Peyer's patch (tissue), 4 donors: ENCODE results near the gene RCVRN. TPM values are rescaled to one million over a fixed set of nuclear protein-coding genes. Genes with fewer than 3 reads are reported as not detected.

Experiments
- DNase-seq, 3 donors: peaks; one replicate each; pipeline ENCODE4 v3.0.0-alpha.2; 2017 to 2019
- H3K27ac ChIP-seq, 4 donors: fragments of 200-600 bp; sonication (generic); one replicate each; pipeline ENCODE4 v1.5.1; 2016 to 2019
- H3K27me3 ChIP-seq, 2 donors: fragments of 200-600 bp; sonication (generic); one replicate each; pipeline ENCODE4 v1.5.1; 2019
- H3K36me3 ChIP-seq, 3 donors: fragments of 200-600 bp; sonication (generic); one replicate each; pipeline ENCODE4 v1.5.1; 2016 to 2019
- H3K4me1 ChIP-seq, 4 donors: fragments of 200-600 bp; sonication (generic); one replicate each; pipeline ENCODE4 v1.5.1; 2016 to 2019
- H3K4me3 ChIP-seq, 4 donors: fragments of 200-600 bp; sonication (generic); 1 replicate in 3 of 4; 2 replicates in 1 of 4; pipeline ENCODE4 v1.5.1; 2016 to 2019; ENCODE audit warnings: mild to moderate bottlenecking in 1 of 4
- H3K9me3 ChIP-seq, 4 donors: fragments of 200-600 bp; sonication (generic); one replicate each; pipeline ENCODE4 v1.5.1; 2016 to 2019; ENCODE audit warnings: mild to moderate bottlenecking in 1 of 4
- POLR2A ChIP-seq, 2 donors: fragments of 450-650 bp; IDR thresholded peaks; one replicate each; pipeline ENCODE4 v1.5.1; 2017; ENCODE audit warnings: antibody characterized with exemption in 2 of 2, mild to moderate bottlenecking in 2 of 2, moderate library complexity in 2 of 2
- total RNA-seq, 4 donors: library from RNA; depleted of rRNA; stranded (reverse); fragments of >200 nt; gene quantifications; one replicate each; pipeline ENCODE4 v1.1.0, GENCODE V29; 2016
- TF ChIP-seq, protein P1 (sequence below), 6 experiments: fragments of 450-650 bp in 4 of 6; fragments of 200-600 bp in 2 of 6; sonication (generic) in 1 of 6; IDR thresholded peaks; one replicate each; pipeline ENCODE4 v1.5.1; 2017 to 2019; ENCODE audit warnings: antibody characterized with exemption in 6 of 6, mild to moderate bottlenecking in 3 of 6, moderate library complexity in 1 of 6

Gene RCVRN
- not detected for total RNA-seq

DNA sequence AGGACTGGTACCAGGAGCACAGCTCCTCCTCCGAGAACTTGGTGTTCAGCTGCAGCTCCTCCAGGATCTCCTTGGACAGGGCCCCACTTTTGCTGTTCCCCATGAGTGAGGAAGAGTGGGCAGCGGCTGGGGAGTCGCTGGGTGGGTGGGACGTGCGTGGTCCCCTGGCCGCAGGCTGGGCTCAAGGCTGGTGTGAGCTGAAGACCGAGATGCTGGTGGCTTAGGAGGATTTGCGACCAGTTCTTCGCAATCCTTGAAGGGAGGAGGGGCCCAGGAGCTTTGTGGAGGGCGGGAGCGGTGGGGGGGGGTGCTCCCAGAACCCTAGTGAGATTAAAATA is at the start of gene RCVRN:
Gene RCVRN (minus strand): TSS at position 194 of the 338 bp plus-strand sequence. CDS start 91 bp downstream, at position 103.
- Histone ChIP-seq H3K4me3 (no peak within 1 kb of the TSS), H3K4me1 (no peaks in the 10 kb centered on the region), H3K9me3 (no peaks in the 10 kb centered on the region), H3K27ac (no peak within 1 kb of the TSS), H3K27me3 (no peaks in the 10 kb centered on the region), H3K36me3 (no peaks in the 10 kb centered on the region)
- TF ChIP-seq, protein P1, sequence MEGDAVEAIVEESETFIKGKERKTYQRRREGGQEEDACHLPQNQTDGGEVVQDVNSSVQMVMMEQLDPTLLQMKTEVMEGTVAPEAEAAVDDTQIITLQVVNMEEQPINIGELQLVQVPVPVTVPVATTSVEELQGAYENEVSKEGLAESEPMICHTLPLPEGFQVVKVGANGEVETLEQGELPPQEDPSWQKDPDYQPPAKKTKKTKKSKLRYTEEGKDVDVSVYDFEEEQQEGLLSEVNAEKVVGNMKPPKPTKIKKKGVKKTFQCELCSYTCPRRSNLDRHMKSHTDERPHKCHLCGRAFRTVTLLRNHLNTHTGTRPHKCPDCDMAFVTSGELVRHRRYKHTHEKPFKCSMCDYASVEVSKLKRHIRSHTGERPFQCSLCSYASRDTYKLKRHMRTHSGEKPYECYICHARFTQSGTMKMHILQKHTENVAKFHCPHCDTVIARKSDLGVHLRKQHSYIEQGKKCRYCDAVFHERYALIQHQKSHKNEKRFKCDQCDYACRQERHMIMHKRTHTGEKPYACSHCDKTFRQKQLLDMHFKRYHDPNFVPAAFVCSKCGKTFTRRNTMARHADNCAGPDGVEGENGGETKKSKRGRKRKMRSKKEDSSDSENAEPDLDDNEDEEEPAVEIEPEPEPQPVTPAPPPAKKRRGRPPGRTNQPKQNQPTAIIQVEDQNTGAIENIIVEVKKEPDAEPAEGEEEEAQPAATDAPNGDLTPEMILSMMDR (IDR thresholded peaks at IDR 0.05): no peak
- TF ChIP-seq POLR2A (IDR thresholded peaks at IDR 0.05): no peak
- DNase-seq: no peak

DNA sequence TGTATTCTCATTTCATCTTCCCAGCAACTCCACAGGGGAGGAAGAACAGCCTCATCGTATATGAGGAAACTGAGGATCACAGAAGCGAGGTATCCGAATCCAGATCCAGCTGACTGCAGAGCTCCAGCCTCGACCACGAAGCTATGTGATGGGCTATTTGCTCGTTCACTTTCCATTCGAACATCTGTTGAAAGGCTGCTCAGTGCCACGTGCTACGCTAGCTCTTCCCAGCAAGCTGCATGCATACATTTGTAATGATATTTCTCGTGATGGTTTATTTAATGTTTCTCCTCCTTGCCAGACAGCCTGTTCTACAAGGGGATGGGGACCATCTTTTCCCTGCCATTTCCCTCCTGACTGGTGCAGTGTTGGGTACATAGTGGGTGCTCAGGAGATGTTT is 48.4 kb upstream of the RCVRN start:
- no peak for TF ChIP-seq POLR2A (IDR thresholded peaks at IDR 0.05)
- TF ChIP-seq, protein P1 (IDR thresholded peaks at IDR 0.05): no peak

DNA sequence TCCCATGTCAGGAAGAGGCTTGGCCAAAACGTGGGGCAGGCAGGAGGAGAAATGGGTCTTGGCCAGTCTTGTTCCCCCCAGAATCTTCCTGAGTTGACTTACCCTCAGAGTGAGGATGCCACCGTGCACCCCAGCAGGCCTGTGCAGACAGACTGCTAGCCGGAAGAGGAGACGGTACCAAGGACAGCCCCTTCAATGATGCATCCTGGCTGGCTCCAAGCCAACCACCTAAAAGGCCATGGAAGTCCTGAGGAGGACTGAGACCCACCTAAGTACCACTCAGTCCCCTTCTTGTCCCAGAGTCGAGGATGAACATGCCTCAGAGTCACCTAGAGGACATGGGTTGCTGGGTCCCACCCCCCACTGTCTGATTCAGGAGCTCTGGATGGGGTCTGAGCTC is 46.7 kb upstream of the RCVRN start:
- no peak for TF ChIP-seq POLR2A (IDR thresholded peaks at IDR 0.05)
- TF ChIP-seq, protein P1 (IDR thresholded peaks at IDR 0.05): no peak
- H3K27me3 ChIP-seq: no peaks in the 10 kb centered on the region
- H3K4me3 ChIP-seq: no peak overlapping the region
- no peaks in the 10 kb centered on the region for H3K36me3 ChIP-seq
- H3K4me1 ChIP-seq: no peaks in the 10 kb centered on the region
- no peak for DNase-seq
- no peaks in the 10 kb centered on the region for H3K9me3 ChIP-seq
- no peak overlapping the region for H3K27ac ChIP-seq

More for the DNA sequence above, 48.4 kb upstream of the RCVRN start:
- no peak for DNase-seq
- Histone ChIP-seq H3K4me1 (no peaks in the 10 kb centered on the region), H3K4me3 (no peak overlapping the region), H3K27ac (no peak overlapping the region), H3K36me3 (no peaks in the 10 kb centered on the region), H3K27me3 (no peaks in the 10 kb centered on the region), H3K9me3 (no peaks in the 10 kb centered on the region)

DNA sequence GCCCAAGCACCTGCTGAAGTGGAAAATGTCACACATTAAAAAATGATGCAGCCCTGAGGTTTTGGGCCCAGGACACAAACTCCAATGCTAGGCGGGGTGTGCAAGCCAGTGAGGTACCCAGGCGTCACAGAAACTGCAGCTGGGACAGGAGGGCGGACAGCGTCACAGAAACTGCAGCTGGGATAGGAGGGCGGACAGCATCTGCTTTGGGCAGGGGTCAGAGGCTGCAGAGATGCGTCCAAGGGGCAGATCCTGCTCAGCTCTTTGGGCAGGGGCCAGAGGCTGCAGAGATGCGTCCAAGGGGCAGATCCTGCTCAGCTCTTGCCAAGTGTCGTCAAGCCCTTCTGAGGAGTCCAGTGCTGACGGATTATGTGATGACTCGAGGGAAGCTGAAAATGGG is 43.9 kb upstream of the RCVRN start:
- DNase-seq: no peak
- Histone ChIP-seq H3K27me3 (no peaks in the 10 kb centered on the region), H3K9me3 (no peaks in the 10 kb centered on the region), H3K4me1 (no peaks in the 10 kb centered on the region), H3K4me3 (no peak overlapping the region), H3K36me3 (no peaks in the 10 kb centered on the region), H3K27ac (no peak overlapping the region)
- no peak for TF ChIP-seq POLR2A (IDR thresholded peaks at IDR 0.05)
- TF ChIP-seq, protein P1 (IDR thresholded peaks at IDR 0.05): no peak

DNA sequence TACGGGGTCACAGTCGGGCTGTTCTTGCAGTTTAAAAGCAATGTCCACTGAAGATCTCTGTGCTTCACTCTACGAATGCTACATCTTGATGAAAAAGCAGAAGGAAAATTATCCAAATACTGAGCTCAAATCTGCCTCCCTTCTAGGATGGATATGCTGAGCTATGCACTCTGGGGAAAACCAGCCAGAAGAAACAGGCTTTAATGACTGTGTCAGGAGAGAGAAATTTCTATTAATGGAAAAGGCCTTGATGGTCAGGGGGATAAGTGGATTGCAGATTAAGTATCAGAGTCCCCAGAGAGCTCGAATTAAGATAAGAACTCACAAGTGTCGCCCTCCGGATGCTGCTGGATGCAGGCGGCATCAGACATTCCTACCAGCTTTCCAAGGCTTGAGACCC is 39.6 kb upstream of the RCVRN start:
- DNase-seq: no peak
- Histone ChIP-seq H3K36me3 (peaks cover 0 to 7% (median 0%) of the 10 kb centered on the region in 3 donors), H3K27ac (no peak overlapping the region), H3K4me1 (no peaks in the 10 kb centered on the region), H3K4me3 (no peak overlapping the region), H3K27me3 (no peaks in the 10 kb centered on the region), H3K9me3 (no peaks in the 10 kb centered on the region)
- TF ChIP-seq POLR2A (IDR thresholded peaks at IDR 0.05): no peak
- TF ChIP-seq, protein P1 (IDR thresholded peaks at IDR 0.05): no peak

DNA sequence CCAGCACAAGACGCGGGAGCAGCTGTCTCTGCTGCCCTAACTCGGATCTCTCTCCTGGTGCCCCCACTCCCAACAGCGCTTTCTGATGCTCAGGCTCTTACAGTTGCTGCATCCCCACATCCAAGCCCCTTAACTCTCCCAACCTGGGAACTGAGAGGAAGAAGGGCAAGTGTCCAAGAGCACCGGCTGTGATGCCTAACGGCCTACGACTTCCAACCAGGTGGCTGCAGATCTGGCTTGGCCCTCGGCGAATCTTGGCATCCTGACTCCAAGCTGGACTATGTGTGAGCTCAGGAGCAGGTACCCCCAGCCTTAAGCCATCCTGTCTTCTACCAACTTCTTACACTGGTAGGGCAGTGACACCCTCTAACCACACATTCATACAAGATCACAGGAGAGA is 38.3 kb upstream of the RCVRN start:
- Histone ChIP-seq H3K4me3 (no peak overlapping the region), H3K27me3 (no peaks in the 10 kb centered on the region), H3K4me1 (no peaks in the 10 kb centered on the region), H3K36me3 (peaks cover 0 to 7% (median 0%) of the 10 kb centered on the region in 3 donors), H3K9me3 (peaks cover 0 to 4% (median 0%) of the 10 kb centered on the region in 4 donors), H3K27ac (no peak overlapping the region)
- TF ChIP-seq, protein P1 (IDR thresholded peaks at IDR 0.05): no peak
- no peak for TF ChIP-seq POLR2A (IDR thresholded peaks at IDR 0.05)
- DNase-seq: no peak
